NCI-H2227 (cell line): ENCODE measurements around the gene RIOK1.
"Not testable (repeated sequence)": the region's sequence is repeated elsewhere in the genome, so short reads cannot be mapped to it uniquely, and the experiment has no call there.

ENCODE experiments used
- DNase-seq: peaks from one replicate; lab custom pipeline; 2025; ENCODE audit not compliant: unreplicated experiment; lab: John Stamatoyannopoulos, UW

The RIOK1 gene

GRCh38 chr6:7389451-7390225, at the start of gene RIOK1, which contains the start of gene CAGE1:
Gene RIOK1 (plus strand): TSS chr6:7389808. CDS start chr6:7390003, 195 bp downstream.
Gene CAGE1 (minus strand): TSS chr6:7389742. CDS start chr6:7387173, 2,569 bp downstream.
- DNase-seq = peak; percentile 96

- no peak for DNase-seq
Measured at GRCh38 chr6:7341271-7341670, 48.3 kb upstream of the RIOK1 start.

- no peak for DNase-seq
Measured at GRCh38 chr6:7341989-7342742, 47.4 kb upstream of the RIOK1 start.

- DNase-seq = peak; percentile 53
Measured at GRCh38 chr6:7343546-7344475, 45.8 kb upstream of the RIOK1 start.

GRCh38 chr6:7344773-7345450, 44.7 kb upstream of the RIOK1 start:
- not testable (repeated sequence) for DNase-seq

GRCh38 chr6:7347551-7347997, 42.0 kb upstream of the RIOK1 start:
- not testable (repeated sequence) for DNase-seq

GRCh38 chr6:7350591-7350990, 39.0 kb upstream of the RIOK1 start:
- DNase-seq = not testable (repeated sequence)

GRCh38 chr6:7351916-7352315, 37.7 kb upstream of the RIOK1 start:
- DNase-seq = not testable (repeated sequence)

- no peak for DNase-seq
Measured at GRCh38 chr6:7367408-7367807, 22.2 kb upstream of the RIOK1 start.

GRCh38 chr6:7373739-7374138, 15.9 kb upstream of the RIOK1 start:
- no peak for DNase-seq

- DNase-seq = no peak
Measured at GRCh38 chr6:7377961-7378360, 11.6 kb upstream of the RIOK1 start.

GRCh38 chr6:7378740-7379139, 10.9 kb upstream of the RIOK1 start:
- no peak for DNase-seq

- no peak for DNase-seq
Measured at GRCh38 chr6:7381092-7381491, 8.5 kb upstream of the RIOK1 start.

- DNase-seq = peak; percentile 79
Measured at GRCh38 chr6:7389162-7389450, 502 bp upstream of the RIOK1 start.

- no peak for DNase-seq
Measured at GRCh38 chr6:7390226-7390878, 744 bp downstream of the RIOK1 start.

- no peak for DNase-seq
Measured at GRCh38 chr6:7391151-7391550, 1.5 kb downstream of the RIOK1 start.

- no peak for DNase-seq
Measured at GRCh38 chr6:7392402-7392801, 2.8 kb downstream of the RIOK1 start.

- DNase-seq = no peak
Measured at GRCh38 chr6:7401075-7401474, 11.5 kb downstream of the RIOK1 start.

GRCh38 chr6:7402716-7403115, 13.1 kb downstream of the RIOK1 start:
- no peak for DNase-seq

GRCh38 chr6:7404546-7404945, 14.9 kb downstream of the RIOK1 start:
- no peak for DNase-seq
